Measurements from ENCODE around the gene UAP1.

Gene UAP1

GRCh38 chr1:162561616-162562469 is at the start of gene UAP1:
Gene UAP1 (plus strand): TSS chr1:162561722. CDS start chr1:162566069, 4,347 bp downstream.
- peak in 1 of 2 donors; percentile 7 for DNase-seq (ENCODE audit: low read depth in 2 of 2)

- DNase-seq (ENCODE audit: low read depth in 2 of 2): no peak
These were observed 34.2 kb upstream of the UAP1 start for GRCh38 chr1:162527314-162527713.

- no peak for DNase-seq (ENCODE audit: low read depth in 2 of 2)
These were observed 31.1 kb upstream of the UAP1 start for GRCh38 chr1:162530307-162530987.

GRCh38 chr1:162530988-162531319 is 30.6 kb upstream of the UAP1 start:
- DNase-seq (ENCODE audit: low read depth in 2 of 2): no peak

- DNase-seq (ENCODE audit: low read depth in 2 of 2): no peak
These were observed 26.0 kb upstream of the UAP1 start for GRCh38 chr1:162535501-162535900.

- no peak for DNase-seq (ENCODE audit: low read depth in 2 of 2)
These were observed 25.0 kb upstream of the UAP1 start for GRCh38 chr1:162536511-162536910.

GRCh38 chr1:162537216-162537615 is 24.3 kb upstream of the UAP1 start:
- no peak for DNase-seq (ENCODE audit: low read depth in 2 of 2)

- no peak for DNase-seq (ENCODE audit: low read depth in 2 of 2)
These were observed 22.6 kb upstream of the UAP1 start for GRCh38 chr1:162538815-162539431.

- no peak for DNase-seq (ENCODE audit: low read depth in 2 of 2)
These were observed 19.8 kb upstream of the UAP1 start for GRCh38 chr1:162541619-162542141.

GRCh38 chr1:162543228-162543627 is 18.3 kb upstream of the UAP1 start:
- DNase-seq (ENCODE audit: low read depth in 2 of 2): no peak

- no peak for DNase-seq (ENCODE audit: low read depth in 2 of 2)
These were observed 13.4 kb upstream of the UAP1 start for GRCh38 chr1:162548170-162548569.

GRCh38 chr1:162549001-162549400 is 12.5 kb upstream of the UAP1 start:
- no peak for DNase-seq (ENCODE audit: low read depth in 2 of 2)

- DNase-seq (ENCODE audit: low read depth in 2 of 2): no peak
These were observed 10.6 kb upstream of the UAP1 start for GRCh38 chr1:162550925-162551324.

- DNase-seq (ENCODE audit: low read depth in 2 of 2): no peak
These were observed 9.4 kb upstream of the UAP1 start for GRCh38 chr1:162551969-162552683.

GRCh38 chr1:162552684-162553252 is 8.8 kb upstream of the UAP1 start:
- no peak for DNase-seq (ENCODE audit: low read depth in 2 of 2)

- DNase-seq (ENCODE audit: low read depth in 2 of 2): no peak
These were observed 7.3 kb upstream of the UAP1 start for GRCh38 chr1:162554258-162554657.

GRCh38 chr1:162557536-162557935 is 4.0 kb upstream of the UAP1 start:
- no peak for DNase-seq (ENCODE audit: low read depth in 2 of 2)

- no peak for DNase-seq (ENCODE audit: low read depth in 2 of 2)
These were observed 1.1 kb upstream of the UAP1 start for GRCh38 chr1:162560303-162561036.

GRCh38 chr1:162561037-162561615 is 396 bp upstream of the UAP1 start:
- peak; percentile 94 to 98 for DNase-seq (ENCODE audit: low read depth in 2 of 2)

- DNase-seq (ENCODE audit: low read depth in 2 of 2): no peak
These were observed 927 bp downstream of the UAP1 start for GRCh38 chr1:162562470-162562828.
